ENCODE results near the gene MPPE1.

The MPPE1 gene

GRCh38 chr18:11842562-11842961 is 65.6 kb downstream of the MPPE1 start:
- no peak overlapping the region for H3K27ac ChIP-seq
- TF ChIP-seq, protein P1, sequence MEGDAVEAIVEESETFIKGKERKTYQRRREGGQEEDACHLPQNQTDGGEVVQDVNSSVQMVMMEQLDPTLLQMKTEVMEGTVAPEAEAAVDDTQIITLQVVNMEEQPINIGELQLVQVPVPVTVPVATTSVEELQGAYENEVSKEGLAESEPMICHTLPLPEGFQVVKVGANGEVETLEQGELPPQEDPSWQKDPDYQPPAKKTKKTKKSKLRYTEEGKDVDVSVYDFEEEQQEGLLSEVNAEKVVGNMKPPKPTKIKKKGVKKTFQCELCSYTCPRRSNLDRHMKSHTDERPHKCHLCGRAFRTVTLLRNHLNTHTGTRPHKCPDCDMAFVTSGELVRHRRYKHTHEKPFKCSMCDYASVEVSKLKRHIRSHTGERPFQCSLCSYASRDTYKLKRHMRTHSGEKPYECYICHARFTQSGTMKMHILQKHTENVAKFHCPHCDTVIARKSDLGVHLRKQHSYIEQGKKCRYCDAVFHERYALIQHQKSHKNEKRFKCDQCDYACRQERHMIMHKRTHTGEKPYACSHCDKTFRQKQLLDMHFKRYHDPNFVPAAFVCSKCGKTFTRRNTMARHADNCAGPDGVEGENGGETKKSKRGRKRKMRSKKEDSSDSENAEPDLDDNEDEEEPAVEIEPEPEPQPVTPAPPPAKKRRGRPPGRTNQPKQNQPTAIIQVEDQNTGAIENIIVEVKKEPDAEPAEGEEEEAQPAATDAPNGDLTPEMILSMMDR (IDR thresholded peaks at IDR 0.05): no peak
- H3K4me3 ChIP-seq: no peak overlapping the region
- no peak for DNase-seq (ENCODE audit: low spot score)

GRCh38 chr18:11840493-11840892 is 67.6 kb downstream of the MPPE1 start:
- no peak overlapping the region for H3K27ac ChIP-seq
- TF ChIP-seq, protein P1 (IDR thresholded peaks at IDR 0.05): no peak
- no peak for DNase-seq (ENCODE audit: low spot score)

DNA sequence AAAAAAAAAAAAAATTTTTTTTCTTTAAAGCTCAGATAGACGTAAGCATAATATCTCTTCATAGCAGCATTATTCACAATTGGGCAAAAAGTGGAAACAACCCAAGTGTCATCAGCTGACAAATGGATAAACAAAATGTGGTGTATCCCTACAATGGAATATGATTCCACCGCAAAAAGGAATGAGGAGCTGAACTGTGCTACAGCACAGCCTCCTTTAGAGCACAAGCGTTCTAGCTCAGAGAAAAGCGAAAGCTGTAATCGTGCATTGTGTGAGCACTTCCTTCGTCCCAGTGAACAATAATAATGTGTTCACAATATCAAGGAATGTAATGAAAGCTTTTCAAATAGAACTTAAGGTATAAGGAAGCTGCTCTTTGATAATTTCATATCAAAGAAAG is 68.6 kb downstream of the MPPE1 start:
- no peak for DNase-seq (ENCODE audit: low spot score)
- H3K4me3 ChIP-seq: no peak overlapping the region
- H3K27ac ChIP-seq: no peak overlapping the region
- TF ChIP-seq, protein P1 (IDR thresholded peaks at IDR 0.05): no peak

More at GRCh38 chr18:11840493-11840892, 67.6 kb downstream of the MPPE1 start:
- H3K4me3 ChIP-seq: no peak overlapping the region

- TF ChIP-seq, protein P1 (IDR thresholded peaks at IDR 0.05): no peak
- H3K4me3 ChIP-seq: no peak overlapping the region
- DNase-seq (ENCODE audit: low spot score): no peak
- H3K27ac ChIP-seq: no peak overlapping the region
Measured at GRCh38 chr18:11834772-11835171, 73.3 kb downstream of the MPPE1 start.

All from coronary artery (tissue), 2 donors.